ENCODE results near the gene MSH3. TPM values are rescaled to one million over a fixed set of nuclear protein-coding genes. Genes with fewer than 3 reads are reported as not detected.
"Not testable (repeated sequence)": the region's sequence is repeated elsewhere in the genome, so short reads cannot be mapped to it uniquely, and the experiment has no call there.

Gene MSH3
- total and polyA plus RNA-seq, 8 donors: 2.3 to 25.5 (median 9.9) TPM

DNA sequence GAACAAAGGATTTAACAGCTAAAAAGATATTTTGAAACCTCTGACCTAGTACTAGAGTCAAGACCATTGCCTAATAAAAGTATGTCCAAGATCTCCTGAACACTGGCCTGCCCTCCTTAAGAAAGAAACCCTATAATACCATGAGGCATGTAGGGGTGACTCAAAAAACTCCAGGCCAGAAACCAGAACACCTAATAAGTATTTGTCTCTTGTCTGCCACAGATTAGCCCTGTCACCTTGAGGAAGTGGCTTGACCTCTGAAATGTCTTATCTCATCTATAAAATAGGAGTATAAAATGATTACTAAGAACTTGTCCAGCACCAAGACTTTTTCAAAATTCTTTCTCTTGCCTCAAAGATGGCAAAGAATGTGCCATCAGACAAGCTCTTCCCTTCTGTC, 180.3 kb downstream of the MSH3 start:
- Histone ChIP-seq H3K27ac (no peak overlapping the region), H3K27me3 (no peaks in the 10 kb centered on the region), H3K9me3 (no peaks in the 10 kb centered on the region), H3K4me1 (no peaks in the 10 kb centered on the region), H3K4me3 (no peak overlapping the region), H3K36me3 (peaks cover 0 to 8% (median 0%) of the 10 kb centered on the region in 4 donors)
- TF ChIP-seq POLR2A (IDR thresholded peaks at IDR 0.05): no peak
- TF ChIP-seq EP300 (IDR thresholded peaks at IDR 0.05): no peak
- no peak for TF ChIP-seq POLR2AphosphoS5 (IDR thresholded peaks at IDR 0.05)
- TF ChIP-seq CTCF (IDR thresholded peaks at IDR 0.05): no peak
- no peak for DNase-seq
- intact Hi-C loops (cut with DNase I; ENCODE audit: low total_unique reads): no loop called here

- WGBS, 5 donors: 91 to 94% (median 91%) methylated on average over 4 of the region's 4 CpGs
- intact Hi-C loops (cut with DNase I; ENCODE audit: low total_unique reads): no loop called here
- H3K4me3 ChIP-seq: no peak overlapping the region
- no peaks in the 10 kb centered on the region for H3K9me3 ChIP-seq
- DNase-seq: no peak
- H3K27me3 ChIP-seq: no peaks in the 10 kb centered on the region
- H3K36me3 ChIP-seq: peaks cover 0 to 8% (median 0%) of the 10 kb centered on the region in 4 donors
- TF ChIP-seq POLR2AphosphoS5 (IDR thresholded peaks at IDR 0.05): no peak
- no peak for TF ChIP-seq POLR2A (IDR thresholded peaks at IDR 0.05)
- TF ChIP-seq CTCF (IDR thresholded peaks at IDR 0.05): no peak
- no peak for TF ChIP-seq EP300 (IDR thresholded peaks at IDR 0.05)
- no peak overlapping the region for H3K27ac ChIP-seq
- H3K4me1 ChIP-seq: no peaks in the 10 kb centered on the region
Measured at GRCh38 chr5:80835128-80835527, 180.7 kb downstream of the MSH3 start.

GRCh38 chr5:80837679-80838078, 183.2 kb downstream of the MSH3 start:
- Histone ChIP-seq H3K36me3 (peaks cover 0 to 8% (median 0%) of the 10 kb centered on the region in 4 donors), H3K27ac (no peak overlapping the region), H3K9me3 (no peaks in the 10 kb centered on the region), H3K4me1 (no peaks in the 10 kb centered on the region), H3K27me3 (no peaks in the 10 kb centered on the region), H3K4me3 (no peak overlapping the region)
- peak in 1 of 2 donors; percentile 7 for DNase-seq
- TF ChIP-seq POLR2A (IDR thresholded peaks at IDR 0.05): no peak
- no peak for TF ChIP-seq POLR2AphosphoS5 (IDR thresholded peaks at IDR 0.05)
- TF ChIP-seq EP300 (IDR thresholded peaks at IDR 0.05): no peak
- TF ChIP-seq CTCF (IDR thresholded peaks at IDR 0.05): no peak
- intact Hi-C loops (cut with DNase I; ENCODE audit: low total_unique reads): no loop called here

DNA sequence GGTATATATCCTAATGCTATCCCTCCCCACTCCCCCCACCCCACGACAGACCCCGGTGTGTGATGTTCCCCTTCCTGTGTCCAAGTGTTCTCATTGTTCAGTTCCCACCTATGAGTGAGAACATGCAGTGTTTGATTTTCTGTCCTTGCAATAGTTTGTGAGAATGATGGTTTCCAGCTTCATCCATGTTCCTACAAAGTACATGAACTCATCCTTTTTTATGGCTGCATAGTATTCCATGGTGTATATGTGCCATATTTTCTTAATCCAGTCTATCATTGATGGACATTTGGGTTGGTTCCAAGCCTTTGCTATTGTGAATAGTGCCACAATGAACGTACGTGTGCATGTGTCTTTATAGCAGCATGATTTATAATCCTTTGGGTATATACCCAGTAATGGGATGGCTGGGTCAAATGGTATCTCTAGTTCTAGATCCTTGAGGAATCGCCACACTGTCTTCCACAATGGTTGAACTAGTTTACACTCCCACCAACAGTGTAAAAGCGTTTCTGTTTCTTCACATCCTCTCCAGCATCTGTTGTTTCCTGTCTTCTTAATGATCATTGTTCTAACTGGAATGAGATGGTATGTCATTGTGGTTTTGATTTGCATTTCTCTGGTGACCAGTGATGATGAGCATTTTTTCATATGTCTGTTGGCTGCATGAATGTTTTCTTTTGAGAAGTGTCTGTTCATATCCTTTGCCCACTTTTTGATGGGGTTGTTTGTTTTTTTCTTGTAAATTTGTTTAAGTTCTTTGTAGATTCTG, 186.8 kb downstream of the MSH3 start:
- intact Hi-C loops (cut with DNase I; ENCODE audit: low total_unique reads); H3K4me3 ChIP-seq; H3K27me3 ChIP-seq; H3K36me3 ChIP-seq; DNase-seq; H3K9me3 ChIP-seq; H3K4me1 ChIP-seq; H3K27ac ChIP-seq: not testable (repeated sequence)
- 90 to 97% (median 95%) methylated on average over 5 to 6 of the region's 6 CpGs for WGBS, 5 donors

GRCh38 chr5:80846422-80846821, 192.0 kb downstream of the MSH3 start:
- 78 to 86% (median 84%) methylated on average over 8 of the region's 8 CpGs for WGBS, 5 donors
- H3K27ac ChIP-seq; H3K4me1 ChIP-seq; H3K4me3 ChIP-seq; DNase-seq; H3K27me3 ChIP-seq; intact Hi-C loops (cut with DNase I; ENCODE audit: low total_unique reads): not testable (repeated sequence)
- Histone ChIP-seq H3K9me3 (peaks cover 6 to 21% (median 14%) of the 10 kb centered on the region in 4 donors), H3K36me3 (peaks cover 0 to 38% (median 31%) of the 10 kb centered on the region in 4 donors)

GRCh38 chr5:80850168-80850567, 195.7 kb downstream of the MSH3 start:
- H3K9me3 ChIP-seq: peaks cover 6 to 21% (median 14%) of the 10 kb centered on the region in 4 donors
- H3K4me3 ChIP-seq; H3K27ac ChIP-seq; intact Hi-C loops (cut with DNase I; ENCODE audit: low total_unique reads); H3K4me1 ChIP-seq; DNase-seq; H3K27me3 ChIP-seq: not testable (repeated sequence)
- 89 to 97% (median 94%) methylated on average over 1 of the region's 1 CpG for WGBS, 5 donors
- H3K36me3 ChIP-seq: peaks cover 0 to 51% (median 42%) of the 10 kb centered on the region in 4 donors

Measured in stomach (tissue), 9 donors.